ENCODE measurements around the gene BAZ1B. TPM values are rescaled to one million over a fixed set of nuclear protein-coding genes. Genes with fewer than 3 reads are reported as not detected.
"Not testable (repeated sequence)": the region's sequence is repeated elsewhere in the genome, so short reads cannot be mapped to it uniquely, and the experiment has no call there.

The BAZ1B gene
- total RNA-seq, 1 experiment from 2014 or later, result 44.6 TPM

DNA sequence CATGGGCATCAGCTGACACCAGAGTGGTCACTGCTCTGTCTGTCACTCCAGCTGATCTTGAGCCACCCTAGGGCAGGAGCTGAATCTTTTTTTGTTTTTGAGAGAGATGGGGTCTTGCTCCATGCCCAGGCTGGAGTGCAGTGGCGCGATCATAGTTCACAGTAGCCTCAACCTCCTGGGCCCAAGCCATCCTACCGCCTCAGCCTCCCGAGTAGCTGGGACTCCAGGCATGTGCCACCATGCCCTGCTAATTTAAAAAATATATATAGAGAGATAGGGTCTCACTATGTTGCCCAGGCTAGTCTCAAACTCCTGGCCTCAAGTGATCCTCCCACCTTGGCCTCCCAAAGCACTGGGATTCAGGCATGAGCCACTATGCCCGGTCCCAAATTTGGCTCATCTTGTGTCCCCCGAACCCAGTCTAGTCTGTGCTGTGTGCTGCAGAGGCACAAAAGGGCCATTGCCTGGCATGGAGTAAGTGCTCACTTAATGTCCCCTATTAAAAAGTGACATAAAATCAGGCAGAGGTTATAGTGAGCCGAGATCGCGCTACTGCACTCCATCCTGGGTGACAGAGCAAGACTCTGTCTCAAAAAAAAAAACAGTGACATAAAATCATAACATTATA, 96.6 kb downstream of the BAZ1B start:
- Mint-ChIP-seq H3K27ac (ENCODE audit: unreplicated experiment) (no peak overlapping the region), H3K4me3 (ENCODE audit: low read depth, unreplicated experiment) (no peak overlapping the region)
- CTCF ChIA-PET, result no interaction called here

DNA sequence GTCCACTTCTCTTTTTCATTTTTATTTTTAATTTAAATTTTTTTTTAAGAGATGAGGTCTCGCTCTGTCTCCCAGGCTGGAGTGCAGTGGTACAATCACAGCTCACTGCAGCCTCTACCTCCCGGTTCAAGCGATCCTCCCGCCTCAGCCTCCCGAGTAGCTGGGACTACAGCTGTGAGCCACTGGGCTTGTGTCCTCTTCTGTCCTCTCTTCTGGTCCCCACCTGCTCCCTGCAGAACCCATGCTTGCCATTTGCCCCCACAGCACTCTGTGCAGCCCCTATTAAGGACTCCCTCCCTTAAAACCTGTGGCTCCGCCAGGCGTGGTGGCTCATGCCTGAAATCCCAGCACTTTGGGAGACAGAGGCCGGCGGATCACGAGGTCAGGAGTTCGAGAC, 97.6 kb downstream of the BAZ1B start:
- BruUV-seq (replicated peaks), result no TSS peak
- TF ChIP-seq CTCF (IDR thresholded peaks at IDR 0.05; ENCODE audit: unreplicated experiment), result no peak
- CTCF ChIA-PET, result no interaction called here
- intact Hi-C loops (cut with micrococcal nuclease; ENCODE audit: unreplicated experiment), result no loop called here
- Mint-ChIP-seq H3K4me3 (ENCODE audit: low read depth, unreplicated experiment) (no peak overlapping the region), H3K36me3 (ENCODE audit: insufficient read depth, unreplicated experiment) (no peaks in the 10 kb centered on the region), H3K27me3 (ENCODE audit: unreplicated experiment) (peaks cover 13% of the 10 kb centered on the region), H3K4me1 (ENCODE audit: low read depth, unreplicated experiment) (no peaks in the 10 kb centered on the region), H3K9me3 (ENCODE audit: low read depth, unreplicated experiment) (no peaks in the 10 kb centered on the region), H3K27ac (ENCODE audit: unreplicated experiment) (no peak overlapping the region)
- no peak for DNase-seq

More for the DNA sequence above, 96.6 kb downstream of the BAZ1B start:
- no peak for TF ChIP-seq CTCF (IDR thresholded peaks at IDR 0.05; ENCODE audit: unreplicated experiment)
- Mint-ChIP-seq H3K36me3 (ENCODE audit: insufficient read depth, unreplicated experiment) (no peaks in the 10 kb centered on the region), H3K4me1 (ENCODE audit: low read depth, unreplicated experiment) (no peaks in the 10 kb centered on the region), H3K27me3 (ENCODE audit: unreplicated experiment) (peaks cover 13% of the 10 kb centered on the region), H3K9me3 (ENCODE audit: low read depth, unreplicated experiment) (no peaks in the 10 kb centered on the region)
- no TSS peak for BruUV-seq (replicated peaks)
- no peak for DNase-seq
- intact Hi-C loops (cut with micrococcal nuclease; ENCODE audit: unreplicated experiment), result no loop called here

DNA sequence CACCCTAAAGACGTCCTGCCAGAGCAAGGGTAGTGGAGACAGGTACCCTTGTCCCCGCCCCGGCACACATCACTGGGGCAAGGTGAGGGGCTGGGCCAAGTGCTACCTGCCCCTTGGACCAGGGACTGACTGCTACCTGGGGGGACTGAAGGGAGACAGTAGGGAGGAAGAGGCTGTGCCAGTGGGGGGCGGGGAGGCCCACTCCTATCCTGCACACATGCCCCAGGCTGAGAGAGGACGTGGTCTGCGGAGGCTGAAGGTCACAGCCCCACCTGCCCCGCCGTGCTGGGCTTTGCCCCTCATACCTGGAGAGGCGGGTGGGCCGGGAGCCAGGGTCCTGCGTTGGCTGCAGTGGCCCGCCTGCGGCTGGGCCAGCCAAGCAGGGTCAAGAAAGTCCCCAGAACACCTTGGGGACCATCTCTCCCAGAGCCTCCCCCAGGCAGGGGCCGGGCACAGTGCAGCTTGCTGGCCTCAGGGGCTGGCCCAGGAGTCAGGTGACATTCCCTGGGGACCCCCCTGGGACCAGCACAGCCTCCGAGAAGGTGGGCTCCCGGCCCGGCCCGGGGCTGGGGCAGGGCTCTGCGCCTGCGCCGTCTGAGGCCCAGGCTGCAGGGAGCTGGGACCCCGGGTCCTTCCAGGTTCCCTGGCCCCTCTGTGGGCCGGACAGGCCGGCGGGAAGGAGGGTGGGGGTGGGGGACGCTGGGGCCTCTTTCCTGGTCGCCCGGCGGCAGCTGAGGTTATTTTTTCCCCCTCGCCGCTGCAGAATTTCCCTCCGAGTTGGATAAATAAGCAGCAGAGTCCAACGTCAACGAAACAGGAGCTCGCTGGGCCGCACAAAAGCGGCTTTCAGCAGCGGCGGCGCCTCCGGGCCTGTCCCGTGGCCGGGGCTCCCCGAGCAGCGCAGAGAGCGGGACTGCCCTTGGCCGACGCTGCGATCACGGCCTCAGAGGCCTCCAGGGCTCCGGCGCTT, 98.3 kb downstream of the BAZ1B start:
- H3K9me3 Mint-ChIP-seq (ENCODE audit: low read depth, unreplicated experiment), result no peaks in the 10 kb centered on the region
- CTCF ChIA-PET, result interaction anchor here (0.8 kb wide), 1 partner anchor 9 kb away, joined by 3 read pairs; no protein-coding TSS in a partner anchor
- peaks cover 13% of the 10 kb centered on the region for H3K27me3 Mint-ChIP-seq (ENCODE audit: unreplicated experiment)
- H3K27ac Mint-ChIP-seq (ENCODE audit: unreplicated experiment), result no peak overlapping the region
- no peak overlapping the region for H3K4me3 Mint-ChIP-seq (ENCODE audit: low read depth, unreplicated experiment)
- no peak for DNase-seq
- TF ChIP-seq CTCF (IDR thresholded peaks at IDR 0.05; ENCODE audit: unreplicated experiment), result no peak
- BruUV-seq (replicated peaks), result no TSS peak
- H3K4me1 Mint-ChIP-seq (ENCODE audit: low read depth, unreplicated experiment), result no peaks in the 10 kb centered on the region
- no peaks in the 10 kb centered on the region for H3K36me3 Mint-ChIP-seq (ENCODE audit: insufficient read depth, unreplicated experiment)
- intact Hi-C loops (cut with micrococcal nuclease; ENCODE audit: unreplicated experiment), result no loop called here

DNA sequence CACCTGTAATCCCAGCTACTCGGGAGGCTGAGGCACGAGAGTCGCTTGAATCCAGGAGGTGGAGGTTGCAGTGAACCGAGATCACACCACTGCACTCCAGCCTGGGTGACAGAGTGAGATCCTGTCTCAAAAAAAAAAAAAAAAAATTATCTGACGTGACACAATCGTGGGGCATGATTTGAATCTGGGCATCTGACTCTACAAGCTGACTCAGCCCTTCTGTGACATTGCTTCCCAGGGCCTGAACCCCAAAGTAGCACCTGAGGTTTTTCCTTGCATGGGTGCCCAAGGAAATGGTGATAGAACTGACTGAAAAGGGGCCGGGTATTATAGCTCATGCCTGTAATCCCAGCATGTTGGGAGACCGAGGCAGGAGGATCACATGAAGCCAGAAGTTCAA, 101.5 kb downstream of the BAZ1B start:
- intact Hi-C loops (cut with micrococcal nuclease; ENCODE audit: unreplicated experiment); H3K4me1 Mint-ChIP-seq (ENCODE audit: low read depth, unreplicated experiment); BruUV-seq (replicated peaks); H3K27ac Mint-ChIP-seq (ENCODE audit: unreplicated experiment); H3K36me3 Mint-ChIP-seq (ENCODE audit: insufficient read depth, unreplicated experiment); H3K9me3 Mint-ChIP-seq (ENCODE audit: low read depth, unreplicated experiment); DNase-seq; H3K4me3 Mint-ChIP-seq (ENCODE audit: low read depth, unreplicated experiment): not testable (repeated sequence)
- H3K27me3 Mint-ChIP-seq (ENCODE audit: unreplicated experiment), result peaks cover 12% of the 10 kb centered on the region
- CTCF ChIA-PET, result interaction anchor here (0.7 kb wide), 1 partner anchor 99 kb away, joined by 4 read pairs; no protein-coding TSS in a partner anchor

DNA sequence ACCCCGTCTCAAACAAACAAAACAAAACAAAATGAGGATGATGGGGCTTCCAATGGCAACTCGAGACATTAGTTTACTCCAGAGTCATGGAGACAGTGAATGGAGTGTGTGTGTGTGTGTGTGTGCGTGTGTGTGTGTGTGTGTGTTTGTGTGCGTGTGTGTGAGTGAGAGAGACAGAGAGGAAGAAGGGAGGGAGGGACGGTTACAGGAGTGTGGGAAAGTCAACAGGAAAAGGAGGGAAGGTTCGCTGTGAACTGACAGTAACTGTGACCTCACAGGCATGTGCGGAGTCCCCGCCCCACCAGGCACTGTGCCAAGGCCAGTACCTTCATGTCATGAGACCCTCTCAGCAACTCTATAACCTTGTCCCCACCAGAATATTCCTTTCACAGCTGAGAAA, 102.1 kb downstream of the BAZ1B start:
- H3K27me3 Mint-ChIP-seq (ENCODE audit: unreplicated experiment); H3K9me3 Mint-ChIP-seq (ENCODE audit: low read depth, unreplicated experiment); H3K4me3 Mint-ChIP-seq (ENCODE audit: low read depth, unreplicated experiment); H3K27ac Mint-ChIP-seq (ENCODE audit: unreplicated experiment); intact Hi-C loops (cut with micrococcal nuclease; ENCODE audit: unreplicated experiment); H3K4me1 Mint-ChIP-seq (ENCODE audit: low read depth, unreplicated experiment); BruUV-seq (replicated peaks); DNase-seq; H3K36me3 Mint-ChIP-seq (ENCODE audit: insufficient read depth, unreplicated experiment): not testable (repeated sequence)
- CTCF ChIA-PET, result interaction anchor here (0.7 kb wide), 1 partner anchor 99 kb away, joined by 4 read pairs; no protein-coding TSS in a partner anchor

All from Calu3 (cell line).